HEK293 (cell line): ENCODE measurements around the gene OR2A5.

ENCODE experiments used
- CTCF ChIA-PET: fragments of 350-600 bp; formaldehyde crosslinking; extraction: SDS; loops from one replicate; lab custom pipeline; 2021; ENCODE audit warnings: antibody characterized with exemption; lab: Yijun Ruan, JAX
- POLR2A ChIA-PET: fragments of 300-600 bp; formaldehyde crosslinking; extraction: SDS; loops from one replicate; lab custom pipeline; 2020; ENCODE audit warnings: antibody characterized with exemption, inconsistent platforms; lab: Yijun Ruan, JAX
- H3K27ac ChIP-seq: fragments of 200-500 bp; sonication (Bioruptor generic); 2 replicates; pipeline ENCODE4 v1.5.1; 2014; ENCODE audit warnings: low read depth, low read length, control low read depth, inconsistent platforms; ENCODE audit errors: extremely low read depth
- H3K36me3 ChIP-seq, 2 experiments: fragments of 200-500 bp in 1 of 2; sonication (Bioruptor generic) in 1 of 2; 1 replicate in 1 of 2; 2 replicates in 1 of 2; pipeline ENCODE4 v1.5.1; 2014 to 2017; ENCODE audit warnings: inconsistent platforms in 2 of 2, low read length in 2 of 2; ENCODE audit not compliant: control insufficient read depth in 2 of 2, insufficient read depth in 1 of 2
- H3K4me1 ChIP-seq: fragments of 200-500 bp; sonication (Bioruptor generic); 2 replicates; pipeline ENCODE4 v1.5.1; 2014; ENCODE audit warnings: mild to moderate bottlenecking, low read length, inconsistent platforms; ENCODE audit not compliant: control insufficient read depth, insufficient read depth
- H3K4me3 ChIP-seq: 2 replicates; pipeline ENCODE4 v1.5.1; 2011; ENCODE audit warnings: low read depth, mild to moderate bottlenecking, control low read depth, low read length, moderate library complexity
- H3K9me3 ChIP-seq: fragments of 200-500 bp; sonication (Bioruptor generic); 2 replicates; pipeline ENCODE4 v1.5.1; 2014; ENCODE audit warnings: low read depth, low read length, inconsistent platforms; ENCODE audit not compliant: control insufficient read depth, insufficient read depth
- BCL11A ChIP-seq: fragments of 450-650 bp; formaldehyde crosslinking; IDR thresholded peaks from 2 replicates; pipeline ENCODE4 v1.5.1; 2016; ENCODE audit warnings: low read depth, missing biosample characterization, missing genetic modification characterization
- IKZF3 ChIP-seq: fragments of 450-650 bp; IDR thresholded peaks from 2 replicates; pipeline ENCODE4 v1.5.0; 2018; ENCODE audit warnings: missing biosample characterization, mild to moderate bottlenecking, missing genetic modification characterization, moderate library complexity
- KLF1 ChIP-seq: fragments of 450-650 bp; formaldehyde crosslinking; IDR thresholded peaks from 2 replicates; pipeline ENCODE4 v1.5.1; 2016; ENCODE audit warnings: missing biosample characterization, missing genetic modification characterization
- SETDB1 ChIP-seq: IDR thresholded peaks from one replicate; pipeline ENCODE4 v1.6.1; 2017; ENCODE audit warnings: mild to moderate bottlenecking, low read length, moderate library complexity, mixed read lengths; ENCODE audit not compliant: insufficient read length
- SP7 ChIP-seq: fragments of 450-650 bp; formaldehyde crosslinking; IDR thresholded peaks from 2 replicates; pipeline ENCODE4 v1.5.1; 2016; ENCODE audit warnings: missing biosample characterization, missing genetic modification characterization
- ZNF16 ChIP-seq: fragments of 450-650 bp; formaldehyde crosslinking; IDR thresholded peaks from 2 replicates; pipeline ENCODE4 v1.5.1; 2016; ENCODE audit warnings: low read depth, missing biosample characterization, missing genetic modification characterization
- ZNF169 ChIP-seq: fragments of 450-650 bp; formaldehyde crosslinking; IDR thresholded peaks from 2 replicates; pipeline ENCODE4 v1.5.1; 2016; ENCODE audit warnings: missing biosample characterization, missing genetic modification characterization
- ZNF221 ChIP-seq: fragments of 450-650 bp; formaldehyde crosslinking; IDR thresholded peaks from 2 replicates; pipeline ENCODE4 v1.5.1; 2017; ENCODE audit warnings: missing biosample characterization, missing genetic modification characterization, borderline replicate concordance
- ZNF223 ChIP-seq: fragments of 450-650 bp; formaldehyde crosslinking; IDR thresholded peaks from 2 replicates; pipeline ENCODE4 v1.5.1; 2016; ENCODE audit warnings: missing biosample characterization, missing genetic modification characterization
- ZNF292 ChIP-seq: fragments of 450-650 bp; formaldehyde crosslinking; IDR thresholded peaks from 2 replicates; pipeline ENCODE4 v1.5.1; 2016; ENCODE audit warnings: low read depth, missing biosample characterization, missing genetic modification characterization, borderline replicate concordance
- ZNF311 ChIP-seq: fragments of 450-650 bp; formaldehyde crosslinking; IDR thresholded peaks from 2 replicates; pipeline ENCODE4 v1.5.1; 2017; ENCODE audit warnings: missing biosample characterization, missing genetic modification characterization, borderline replicate concordance
- ZNF335 ChIP-seq: fragments of 450-650 bp; formaldehyde crosslinking; conservative IDR thresholded peaks from 2 replicates; pipeline ENCODE4 v1.5.1; 2016; ENCODE audit warnings: missing biosample characterization, missing genetic modification characterization
- ZNF510 ChIP-seq: fragments of 450-650 bp; formaldehyde crosslinking; IDR thresholded peaks from 2 replicates; pipeline ENCODE4 v1.5.1; 2018; ENCODE audit warnings: mild to moderate bottlenecking, missing genetic modification characterization, missing biosample characterization; ENCODE audit not compliant: insufficient replicate concordance
- ZNF549 ChIP-seq: fragments of 450-650 bp; IDR thresholded peaks from 2 replicates; pipeline ENCODE4 v1.5.1; 2018; ENCODE audit warnings: missing biosample characterization, missing genetic modification characterization, mild to moderate bottlenecking, inconsistent platforms, moderate library complexity
- ZNF670 ChIP-seq: fragments of 450-650 bp; formaldehyde crosslinking; IDR thresholded peaks from 2 replicates; pipeline ENCODE4 v1.5.1; 2016; ENCODE audit warnings: missing biosample characterization, missing genetic modification characterization, low read depth
- ZNF76 ChIP-seq: fragments of 450-650 bp; formaldehyde crosslinking; IDR thresholded peaks from 2 replicates; pipeline ENCODE4; 2016; ENCODE audit warnings: low read depth, missing biosample characterization, missing genetic modification characterization, borderline replicate concordance
- ZNF776 ChIP-seq: fragments of 450-650 bp; formaldehyde crosslinking; IDR thresholded peaks from 2 replicates; pipeline ENCODE4 v1.5.0; 2017; ENCODE audit warnings: missing biosample characterization, missing genetic modification characterization, borderline replicate concordance
- TF ChIP-seq, protein P1 (sequence below): fragments of 450-650 bp; formaldehyde crosslinking; optimal IDR thresholded peaks from 2 replicates; pipeline ENCODE3; 2016; ENCODE audit warnings: missing biosample characterization, mild to moderate bottlenecking, missing genetic modification characterization
- TF ChIP-seq, protein P2 (sequence below): fragments of 450-650 bp; formaldehyde crosslinking; IDR thresholded peaks from 2 replicates; pipeline ENCODE4; 2016; ENCODE audit warnings: missing biosample characterization, missing genetic modification characterization
- TF ChIP-seq, protein P3 (sequence below): fragments of 450-650 bp; formaldehyde crosslinking; IDR thresholded peaks from 2 replicates; pipeline ENCODE4 v1.5.1; 2016; ENCODE audit warnings: missing biosample characterization, missing genetic modification characterization
- TF ChIP-seq, protein P4 (sequence below): fragments of 450-650 bp; formaldehyde crosslinking; IDR thresholded peaks from 2 replicates; pipeline ENCODE4 v1.5.1; 2016; ENCODE audit warnings: missing biosample characterization, missing genetic modification characterization, low read depth
- TF ChIP-seq, protein P5 (sequence below): fragments of 450-650 bp; formaldehyde crosslinking; IDR thresholded peaks from 2 replicates; pipeline ENCODE4 v1.5.0; 2017; ENCODE audit warnings: missing biosample characterization, missing genetic modification characterization, borderline replicate concordance
- TF ChIP-seq, protein P6 (sequence below): fragments of 450-650 bp; formaldehyde crosslinking; conservative IDR thresholded peaks from 2 replicates; pipeline ENCODE4 v1.5.1; 2016; ENCODE audit warnings: low read depth, missing biosample characterization, missing genetic modification characterization

The OR2A5 gene

DNA sequence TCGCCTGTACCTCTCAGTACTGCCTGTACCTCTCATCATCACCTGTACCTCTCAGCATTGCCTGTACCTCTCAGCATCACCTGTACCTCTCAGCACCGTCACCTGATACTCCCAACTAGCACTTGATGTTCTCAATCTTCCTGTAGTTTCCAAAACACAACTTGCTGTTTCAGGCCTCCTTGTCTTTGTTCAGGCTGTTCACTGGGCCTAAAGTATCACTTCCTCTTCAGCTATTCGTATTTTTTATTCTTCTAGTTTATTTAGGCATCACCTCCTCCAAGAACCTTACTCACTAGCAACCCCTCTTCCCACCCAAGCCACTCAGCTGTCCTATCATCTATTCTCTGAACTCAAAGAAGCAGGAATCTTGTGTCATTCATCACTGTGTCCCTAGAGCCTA, 24.5 kb upstream of the OR2A5 start (continued):
- TF ChIP-seq, protein P1, sequence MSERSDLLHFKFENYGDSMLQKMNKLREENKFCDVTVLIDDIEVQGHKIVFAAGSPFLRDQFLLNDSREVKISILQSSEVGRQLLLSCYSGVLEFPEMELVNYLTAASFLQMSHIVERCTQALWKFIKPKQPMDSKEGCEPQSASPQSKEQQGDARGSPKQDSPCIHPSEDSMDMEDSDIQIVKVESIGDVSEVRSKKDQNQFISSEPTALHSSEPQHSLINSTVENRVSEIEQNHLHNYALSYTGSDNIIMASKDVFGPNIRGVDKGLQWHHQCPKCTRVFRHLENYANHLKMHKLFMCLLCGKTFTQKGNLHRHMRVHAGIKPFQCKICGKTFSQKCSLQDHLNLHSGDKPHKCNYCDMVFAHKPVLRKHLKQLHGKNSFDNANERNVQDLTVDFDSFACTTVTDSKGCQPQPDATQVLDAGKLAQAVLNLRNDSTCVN (tag by site-specific recombination), result no peak
- TF ChIP-seq ZNF223 (tag by site-specific recombination), result no peak
- TF ChIP-seq, protein P2, sequence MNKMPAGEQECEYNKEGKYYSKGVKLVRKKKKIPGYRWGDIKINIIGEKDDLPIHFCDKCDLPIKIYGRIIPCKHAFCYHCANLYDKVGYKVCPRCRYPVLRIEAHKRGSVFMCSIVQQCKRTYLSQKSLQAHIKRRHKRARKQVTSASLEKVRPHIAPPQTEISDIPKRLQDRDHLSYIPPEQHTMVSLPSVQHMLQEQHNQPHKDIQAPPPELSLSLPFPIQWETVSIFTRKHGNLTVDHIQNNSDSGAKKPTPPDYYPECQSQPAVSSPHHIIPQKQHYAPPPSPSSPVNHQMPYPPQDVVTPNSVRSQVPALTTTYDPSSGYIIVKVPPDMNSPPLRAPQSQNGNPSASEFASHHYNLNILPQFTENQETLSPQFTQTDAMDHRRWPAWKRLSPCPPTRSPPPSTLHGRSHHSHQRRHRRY (tag by site-specific recombination), result no peak
- no peak for TF ChIP-seq ZNF549 (tag by site-specific recombination)
- TF ChIP-seq, protein P3, sequence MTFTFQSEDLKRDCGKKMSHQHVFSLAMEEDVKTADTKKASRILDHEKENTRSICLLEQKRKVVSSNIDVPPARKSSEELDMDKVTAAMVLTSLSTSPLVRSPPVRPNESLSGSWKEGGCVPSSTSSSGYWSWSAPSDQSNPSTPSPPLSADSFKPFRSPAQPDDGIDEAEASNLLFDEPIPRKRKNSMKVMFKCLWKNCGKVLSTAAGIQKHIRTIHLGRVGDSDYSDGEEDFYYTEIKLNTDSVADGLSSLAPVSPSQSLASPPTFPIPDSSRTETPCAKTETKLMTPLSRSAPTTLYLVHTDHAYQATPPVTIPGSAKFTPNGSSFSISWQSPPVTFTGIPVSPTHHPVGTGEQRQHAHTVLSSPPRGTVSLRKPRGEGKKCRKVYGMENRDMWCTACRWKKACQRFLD (tag by site-specific recombination), result no peak
- TF ChIP-seq, protein P4, sequence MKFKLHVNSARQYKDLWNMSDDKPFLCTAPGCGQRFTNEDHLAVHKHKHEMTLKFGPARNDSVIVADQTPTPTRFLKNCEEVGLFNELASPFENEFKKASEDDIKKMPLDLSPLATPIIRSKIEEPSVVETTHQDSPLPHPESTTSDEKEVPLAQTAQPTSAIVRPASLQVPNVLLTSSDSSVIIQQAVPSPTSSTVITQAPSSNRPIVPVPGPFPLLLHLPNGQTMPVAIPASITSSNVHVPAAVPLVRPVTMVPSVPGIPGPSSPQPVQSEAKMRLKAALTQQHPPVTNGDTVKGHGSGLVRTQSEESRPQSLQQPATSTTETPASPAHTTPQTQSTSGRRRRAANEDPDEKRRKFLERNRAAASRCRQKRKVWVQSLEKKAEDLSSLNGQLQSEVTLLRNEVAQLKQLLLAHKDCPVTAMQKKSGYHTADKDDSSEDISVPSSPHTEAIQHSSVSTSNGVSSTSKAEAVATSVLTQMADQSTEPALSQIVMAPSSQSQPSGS (tag by site-specific recombination), result no peak
- no peak for TF ChIP-seq ZNF169

DNA sequence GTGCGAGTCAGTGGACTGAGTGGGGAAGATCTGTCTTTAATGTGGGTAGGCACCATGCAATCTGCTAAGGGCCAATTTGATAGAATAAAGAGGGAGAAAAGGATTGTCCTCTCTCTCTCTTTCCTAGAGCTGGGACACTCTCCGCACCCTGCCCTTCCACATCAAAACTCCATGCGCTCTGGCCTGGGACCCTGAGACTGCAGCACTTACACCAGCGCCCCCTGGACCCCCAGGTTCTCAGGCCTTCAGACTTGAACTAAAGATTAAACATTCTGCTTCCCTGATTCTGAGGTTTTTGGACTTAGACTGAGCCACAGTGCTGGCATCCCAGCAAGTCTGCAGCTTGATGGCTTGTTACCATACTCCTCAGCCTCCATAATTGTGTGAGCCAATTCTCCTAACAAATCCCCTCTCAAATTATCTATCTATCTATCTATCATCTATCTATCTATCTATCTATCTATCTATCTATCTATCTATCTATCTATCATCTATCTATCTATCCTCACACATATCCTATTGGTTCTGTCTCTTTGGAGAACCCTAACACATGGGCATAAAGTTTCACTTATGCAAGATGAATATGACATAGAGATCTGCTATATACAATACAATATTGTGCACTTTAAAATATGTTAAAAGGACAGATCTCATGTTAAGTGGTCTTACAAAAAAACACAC, 22.4 kb upstream of the OR2A5 start:
- CTCF ChIA-PET, result interaction anchor here (0.7 to 1.4 kb wide), 3 partner anchors 8 to 289 kb away, joined by 3 to 5 read pairs (median 4); no protein-coding TSS in a partner anchor
- no peak overlapping the region for H3K27ac ChIP-seq
- POLR2A ChIA-PET, result no interaction called here
- TF ChIP-seq, protein P5, sequence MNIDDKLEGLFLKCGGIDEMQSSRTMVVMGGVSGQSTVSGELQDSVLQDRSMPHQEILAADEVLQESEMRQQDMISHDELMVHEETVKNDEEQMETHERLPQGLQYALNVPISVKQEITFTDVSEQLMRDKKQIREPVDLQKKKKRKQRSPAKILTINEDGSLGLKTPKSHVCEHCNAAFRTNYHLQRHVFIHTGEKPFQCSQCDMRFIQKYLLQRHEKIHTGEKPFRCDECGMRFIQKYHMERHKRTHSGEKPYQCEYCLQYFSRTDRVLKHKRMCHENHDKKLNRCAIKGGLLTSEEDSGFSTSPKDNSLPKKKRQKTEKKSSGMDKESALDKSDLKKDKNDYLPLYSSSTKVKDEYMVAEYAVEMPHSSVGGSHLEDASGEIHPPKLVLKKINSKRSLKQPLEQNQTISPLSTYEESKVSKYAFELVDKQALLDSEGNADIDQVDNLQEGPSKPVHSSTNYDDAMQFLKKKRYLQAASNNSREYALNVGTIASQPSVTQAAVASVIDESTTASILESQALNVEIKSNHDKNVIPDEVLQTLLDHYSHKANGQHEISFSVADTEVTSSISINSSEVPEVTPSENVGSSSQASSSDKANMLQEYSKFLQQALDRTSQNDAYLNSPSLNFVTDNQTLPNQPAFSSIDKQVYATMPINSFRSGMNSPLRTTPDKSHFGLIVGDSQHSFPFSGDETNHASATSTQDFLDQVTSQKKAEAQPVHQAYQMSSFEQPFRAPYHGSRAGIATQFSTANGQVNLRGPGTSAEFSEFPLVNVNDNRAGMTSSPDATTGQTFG (tag by site-specific recombination), result no peak
- no peak for TF ChIP-seq ZNF292 (tag by site-specific recombination)
- no peak for TF ChIP-seq ZNF335 (tag by site-specific recombination)
- TF ChIP-seq ZNF311 (tag by site-specific recombination), result no peak
- no peak for TF ChIP-seq ZNF76 (tag by site-specific recombination)
- no peak for TF ChIP-seq IKZF3 (tag by site-specific recombination)
- TF ChIP-seq, protein P6, sequence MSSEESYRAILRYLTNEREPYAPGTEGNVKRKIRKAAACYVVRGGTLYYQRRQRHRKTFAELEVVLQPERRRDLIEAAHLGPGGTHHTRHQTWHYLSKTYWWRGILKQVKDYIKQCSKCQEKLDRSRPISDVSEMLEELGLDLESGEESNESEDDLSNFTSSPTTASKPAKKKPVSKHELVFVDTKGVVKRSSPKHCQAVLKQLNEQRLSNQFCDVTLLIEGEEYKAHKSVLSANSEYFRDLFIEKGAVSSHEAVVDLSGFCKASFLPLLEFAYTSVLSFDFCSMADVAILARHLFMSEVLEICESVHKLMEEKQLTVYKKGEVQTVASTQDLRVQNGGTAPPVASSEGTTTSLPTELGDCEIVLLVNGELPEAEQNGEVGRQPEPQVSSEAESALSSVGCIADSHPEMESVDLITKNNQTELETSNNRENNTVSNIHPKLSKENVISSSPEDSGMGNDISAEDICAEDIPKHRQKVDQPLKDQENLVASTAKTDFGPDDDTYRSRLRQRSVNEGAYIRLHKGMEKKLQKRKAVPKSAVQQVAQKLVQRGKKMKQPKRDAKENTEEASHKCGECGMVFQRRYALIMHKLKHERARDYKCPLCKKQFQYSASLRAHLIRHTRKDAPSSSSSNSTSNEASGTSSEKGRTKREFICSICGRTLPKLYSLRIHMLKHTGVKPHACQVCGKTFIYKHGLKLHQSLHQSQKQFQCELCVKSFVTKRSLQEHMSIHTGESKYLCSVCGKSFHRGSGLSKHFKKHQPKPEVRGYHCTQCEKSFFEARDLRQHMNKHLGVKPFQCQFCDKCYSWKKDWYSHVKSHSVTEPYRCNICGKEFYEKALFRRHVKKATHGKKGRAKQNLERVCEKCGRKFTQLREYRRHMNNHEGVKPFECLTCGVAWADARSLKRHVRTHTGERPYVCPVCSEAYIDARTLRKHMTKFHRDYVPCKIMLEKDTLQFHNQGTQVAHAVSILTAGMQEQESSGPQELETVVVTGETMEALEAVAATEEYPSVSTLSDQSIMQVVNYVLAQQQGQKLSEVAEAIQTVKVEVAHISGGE (tag by site-specific recombination), result no peak
- TF ChIP-seq ZNF776 (tag by site-specific recombination), result no peak
- TF ChIP-seq ZNF510 (tag by site-specific recombination), result no peak
- TF ChIP-seq SETDB1, result no peak
- TF ChIP-seq BCL11A, result no peak
- no peak for TF ChIP-seq ZNF16 (tag by site-specific recombination)
- TF ChIP-seq ZNF221 (tag by site-specific recombination), result no peak
- no peak for TF ChIP-seq SP7 (tag by site-specific recombination)
- no peak for TF ChIP-seq ZNF169
- no peak for TF ChIP-seq KLF1 (tag by site-specific recombination)
- no peak for TF ChIP-seq ZNF670 (tag by site-specific recombination)

More for the DNA sequence above, 22.4 kb upstream of the OR2A5 start:
- H3K36me3 ChIP-seq, result no peaks in the 10 kb centered on the region
- H3K4me3 ChIP-seq, result no peak overlapping the region
- no peaks in the 10 kb centered on the region for H3K4me1 ChIP-seq
- no peaks in the 10 kb centered on the region for H3K9me3 ChIP-seq
